Loucy (cell line): ENCODE data around the gene FOXK1.

Experiments used
- H2AFZ ChIP-seq: fragments of 200-600 bp; sonication (generic); 2 replicates; pipeline ENCODE4 v1.6.0; 2016; ENCODE audit warnings: antibody characterized with exemption, mild to moderate bottlenecking, low read length, moderate library complexity
- H3F3A ChIP-seq: fragments of 200-600 bp; 2 replicates; pipeline ENCODE4 v1.6.0; 2016; ENCODE audit warnings: antibody characterized with exemption, low read depth, mild to moderate bottlenecking
- H3K27me3 ChIP-seq: fragments of 200-600 bp; sonication (generic); 2 replicates; pipeline ENCODE4 v1.6.1; 2014; ENCODE audit warnings: low read length, mild to moderate bottlenecking; ENCODE audit not compliant: insufficient read depth, poor library complexity, severe bottlenecking
- H3K36me3 ChIP-seq: fragments of 200-600 bp; sonication (generic); 2 replicates; pipeline ENCODE4 v1.6.1; 2016; ENCODE audit warnings: low read length; ENCODE audit not compliant: insufficient read depth
- H3K4me1 ChIP-seq: fragments of 200-600 bp; sonication (generic); 2 replicates; pipeline ENCODE4 v1.5.1; 2014; ENCODE audit warnings: low read length, mild to moderate bottlenecking; ENCODE audit not compliant: insufficient read depth, poor library complexity, severe bottlenecking
- H3K4me2 ChIP-seq: fragments of 200-600 bp; sonication (generic); 2 replicates; pipeline ENCODE4 v1.6.0; 2014; ENCODE audit warnings: antibody characterized with exemption, low read length, low read depth, mild to moderate bottlenecking; ENCODE audit not compliant: poor library complexity, severe bottlenecking
- H3K4me3 ChIP-seq: fragments of 200-600 bp; sonication (generic); 2 replicates; pipeline ENCODE4 v1.5.1; 2014; ENCODE audit warnings: low read length, mild to moderate bottlenecking, mixed read lengths; ENCODE audit not compliant: poor library complexity, severe bottlenecking
- H3K79me2 ChIP-seq: fragments of 200-600 bp; sonication (generic); 2 replicates; pipeline ENCODE4 v1.6.1; 2014; ENCODE audit warnings: low read length; ENCODE audit not compliant: insufficient read depth
- H3K9ac ChIP-seq: fragments of 200-600 bp; sonication (generic); 2 replicates; pipeline ENCODE4 v1.6.0; 2014; ENCODE audit warnings: mild to moderate bottlenecking, low read depth, low read length, moderate library complexity; ENCODE audit not compliant: poor library complexity, severe bottlenecking
- H3K9me2 ChIP-seq: fragments of 200-600 bp; sonication (generic); replicated peaks from 2 replicates; pipeline ENCODE4 v1.6.1; 2016; ENCODE audit warnings: low read depth, low read length, mixed read lengths
- H3K9me3 ChIP-seq: fragments of 200-600 bp; sonication (generic); 2 replicates; pipeline ENCODE4 v1.6.1; 2014; ENCODE audit warnings: mild to moderate bottlenecking, antibody characterized with exemption, low read length, low read depth; ENCODE audit not compliant: insufficient read depth
- H4K20me1 ChIP-seq: fragments of 200-600 bp; sonication (generic); 2 replicates; pipeline ENCODE4 v1.6.0; 2014; ENCODE audit warnings: antibody characterized with exemption, low read length, mild to moderate bottlenecking; ENCODE audit not compliant: insufficient read depth, poor library complexity, severe bottlenecking
- EZH2phosphoT487 ChIP-seq: fragments of 200-600 bp; IDR thresholded peaks from 2 replicates; pipeline ENCODE4 v1.6.1; 2018; ENCODE audit warnings: antibody characterized with exemption, mild to moderate bottlenecking, moderate library complexity, borderline replicate concordance
- TF ChIP-seq, protein P1 (sequence below): fragments of 200-600 bp; sonication (generic); conservative IDR thresholded peaks from 2 replicates; pipeline ENCODE4 v1.5.1; 2014; ENCODE audit warnings: mild to moderate bottlenecking, antibody characterized with exemption, low read length

FOXK1 gene

DNA sequence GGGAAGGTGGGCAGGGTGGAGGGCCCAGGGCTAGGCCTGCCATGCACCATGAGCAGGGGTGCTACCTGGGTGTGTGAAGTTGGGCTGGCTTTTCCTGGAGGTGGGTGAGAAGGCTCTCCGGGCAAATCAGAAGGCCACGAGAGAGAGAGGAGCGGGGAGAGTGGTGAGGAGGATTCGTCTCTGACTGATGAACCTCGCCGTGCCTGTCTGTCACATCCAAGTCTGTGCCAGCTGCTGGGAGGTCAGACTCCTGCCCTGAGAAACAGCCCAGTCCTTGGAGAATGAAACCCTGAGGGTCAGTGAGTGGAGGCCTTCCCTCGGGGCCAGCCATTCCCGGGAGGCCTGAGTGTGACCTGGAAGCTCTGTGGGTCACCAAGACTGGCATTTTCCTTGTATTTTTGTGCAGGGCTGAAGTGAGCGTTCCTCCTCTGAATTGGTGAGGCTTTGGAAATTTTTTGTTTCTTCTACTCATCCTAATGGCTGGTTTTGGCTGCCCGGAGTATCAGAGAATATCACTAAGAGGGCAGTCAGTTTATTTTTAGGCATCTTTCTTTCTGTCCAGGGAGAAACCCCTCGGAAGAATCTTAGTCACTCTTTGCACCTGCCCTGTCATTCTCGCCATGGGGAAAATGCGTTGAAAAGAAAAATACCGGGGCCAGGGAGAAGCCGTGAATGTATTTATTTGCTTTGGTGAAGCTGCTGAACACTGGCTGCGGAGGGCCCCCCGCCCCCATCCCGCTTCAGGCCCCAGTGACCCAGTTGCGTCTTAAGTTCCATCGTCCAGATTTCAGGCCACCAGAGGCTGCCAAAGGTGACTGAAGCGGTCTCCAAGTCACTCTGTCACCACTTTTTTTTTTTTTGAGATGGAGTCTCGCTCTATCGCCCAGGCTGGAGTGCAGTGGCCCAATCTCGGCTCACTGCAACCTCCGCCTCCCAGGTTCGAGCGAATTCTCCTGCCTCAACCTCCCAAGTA is 86.8 kb downstream of the FOXK1 start:
- no peaks in the 10 kb centered on the region for H4K20me1 ChIP-seq
- no peaks in the 10 kb centered on the region for H3K9me3 ChIP-seq
- no peak overlapping the region for H3K4me2 ChIP-seq
- no peak overlapping the region for H3K4me3 ChIP-seq
- no peaks in the 10 kb centered on the region for H3F3A ChIP-seq
- no peaks in the 10 kb centered on the region for H3K9me2 ChIP-seq
- no peaks in the 10 kb centered on the region for H3K4me1 ChIP-seq
- no peaks in the 10 kb centered on the region for H3K27me3 ChIP-seq
- TF ChIP-seq, protein P1, sequence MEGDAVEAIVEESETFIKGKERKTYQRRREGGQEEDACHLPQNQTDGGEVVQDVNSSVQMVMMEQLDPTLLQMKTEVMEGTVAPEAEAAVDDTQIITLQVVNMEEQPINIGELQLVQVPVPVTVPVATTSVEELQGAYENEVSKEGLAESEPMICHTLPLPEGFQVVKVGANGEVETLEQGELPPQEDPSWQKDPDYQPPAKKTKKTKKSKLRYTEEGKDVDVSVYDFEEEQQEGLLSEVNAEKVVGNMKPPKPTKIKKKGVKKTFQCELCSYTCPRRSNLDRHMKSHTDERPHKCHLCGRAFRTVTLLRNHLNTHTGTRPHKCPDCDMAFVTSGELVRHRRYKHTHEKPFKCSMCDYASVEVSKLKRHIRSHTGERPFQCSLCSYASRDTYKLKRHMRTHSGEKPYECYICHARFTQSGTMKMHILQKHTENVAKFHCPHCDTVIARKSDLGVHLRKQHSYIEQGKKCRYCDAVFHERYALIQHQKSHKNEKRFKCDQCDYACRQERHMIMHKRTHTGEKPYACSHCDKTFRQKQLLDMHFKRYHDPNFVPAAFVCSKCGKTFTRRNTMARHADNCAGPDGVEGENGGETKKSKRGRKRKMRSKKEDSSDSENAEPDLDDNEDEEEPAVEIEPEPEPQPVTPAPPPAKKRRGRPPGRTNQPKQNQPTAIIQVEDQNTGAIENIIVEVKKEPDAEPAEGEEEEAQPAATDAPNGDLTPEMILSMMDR: no peak
- TF ChIP-seq EZH2phosphoT487: no peak
- H3K9ac ChIP-seq: no peak overlapping the region
- H2AFZ ChIP-seq: no peak overlapping the region
- peaks cover 2% of the 10 kb centered on the region; the same call in 1 of the 2 replicates for H3K36me3 ChIP-seq
- no peaks in the 10 kb centered on the region for H3K79me2 ChIP-seq

DNA sequence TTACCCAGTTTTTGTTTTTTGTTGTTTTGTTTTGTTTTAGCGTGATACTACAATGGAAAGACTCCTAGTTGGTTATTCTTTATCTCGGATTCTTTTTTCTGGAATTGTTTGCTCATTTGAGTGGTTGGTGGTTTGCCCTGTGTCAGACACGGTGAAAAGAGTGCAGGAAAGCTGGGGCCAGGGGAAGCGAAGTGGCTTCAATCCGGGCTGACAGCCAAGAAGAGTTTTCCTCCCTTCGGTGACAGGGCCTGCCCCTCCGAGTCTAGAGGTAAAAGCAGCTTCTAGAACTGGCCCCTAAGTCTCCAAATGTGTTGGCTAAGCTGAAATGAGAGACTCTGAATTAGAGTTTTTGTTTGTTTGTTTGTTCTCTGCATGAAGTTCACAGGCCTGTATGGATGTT is 87.7 kb downstream of the FOXK1 start:
- H3K9me2 ChIP-seq: no peaks in the 10 kb centered on the region
- no peaks in the 10 kb centered on the region for H3F3A ChIP-seq
- no peak overlapping the region for H3K4me2 ChIP-seq
- no peaks in the 10 kb centered on the region for H3K36me3 ChIP-seq
- no peak overlapping the region for H2AFZ ChIP-seq
- H3K79me2 ChIP-seq: peaks cover 6% of the 10 kb centered on the region; the same call in 1 of the 2 replicates
- no peak overlapping the region for H3K4me3 ChIP-seq
- H4K20me1 ChIP-seq: no peaks in the 10 kb centered on the region
- peaks cover 4% of the 10 kb centered on the region for H3K4me1 ChIP-seq
- H3K9ac ChIP-seq: no peak overlapping the region
- TF ChIP-seq, protein P1: no peak
- TF ChIP-seq EZH2phosphoT487: no peak
- H3K9me3 ChIP-seq: no peaks in the 10 kb centered on the region
- H3K27me3 ChIP-seq: no peaks in the 10 kb centered on the region

DNA sequence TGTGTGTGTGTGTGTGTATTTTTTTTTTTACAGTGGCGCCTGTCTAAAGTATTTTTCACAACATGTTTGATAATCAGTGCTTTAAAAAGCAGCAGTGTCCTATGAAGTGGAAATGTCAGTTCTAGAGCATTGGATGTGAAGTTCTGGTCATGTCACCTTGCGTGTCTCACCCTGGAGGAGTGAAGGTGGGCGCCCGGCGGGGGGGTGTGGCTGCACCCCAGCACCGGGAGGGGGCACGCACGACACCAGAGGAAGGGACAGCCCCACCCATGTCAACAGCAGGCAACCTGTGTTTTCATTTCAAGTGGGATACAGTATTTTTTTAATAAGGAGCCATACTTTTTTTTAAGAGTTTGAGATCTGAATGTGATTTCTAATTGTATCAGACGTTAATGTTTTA is 88.8 kb downstream of the FOXK1 start:
- Histone ChIP-seq H3K36me3 (no peaks in the 10 kb centered on the region), H3F3A (no peaks in the 10 kb centered on the region), H3K9me2 (no peaks in the 10 kb centered on the region), H3K27me3 (no peaks in the 10 kb centered on the region), H3K4me3 (no peak overlapping the region), H3K9ac (no peak overlapping the region), H3K4me1 (peaks cover 6% of the 10 kb centered on the region), H3K4me2 (no peak overlapping the region), H3K79me2 (peaks cover 13% of the 10 kb centered on the region; the same call in 1 of the 2 replicates), H2AFZ (no peak overlapping the region), H4K20me1 (peaks cover 4% of the 10 kb centered on the region), H3K9me3 (no peaks in the 10 kb centered on the region)
- TF ChIP-seq, protein P1: no peak
- TF ChIP-seq EZH2phosphoT487: no peak
